OCI-LY1 (cell line): Measurements from ENCODE around the gene NDFIP1.

Experiments
- CTCF ChIP-seq: fragments of 200-600 bp; sonication (generic), shearing (Covaris generic); IDR thresholded peaks from 2 replicates; pipeline ENCODE4 v1.5.1; 2017; ENCODE audit warnings: mild to moderate bottlenecking, antibody characterized with exemption, low read length, moderate library complexity, mixed read lengths
- EZH2 ChIP-seq: fragments of 200-600 bp; sonication (generic), shearing (Covaris generic); IDR thresholded peaks from 2 replicates; pipeline ENCODE4 v1.8.0; 2017; ENCODE audit warnings: borderline replicate concordance, mixed run types, mild to moderate bottlenecking, antibody characterized with exemption, low read length, moderate library complexity, mixed read lengths

DNA sequence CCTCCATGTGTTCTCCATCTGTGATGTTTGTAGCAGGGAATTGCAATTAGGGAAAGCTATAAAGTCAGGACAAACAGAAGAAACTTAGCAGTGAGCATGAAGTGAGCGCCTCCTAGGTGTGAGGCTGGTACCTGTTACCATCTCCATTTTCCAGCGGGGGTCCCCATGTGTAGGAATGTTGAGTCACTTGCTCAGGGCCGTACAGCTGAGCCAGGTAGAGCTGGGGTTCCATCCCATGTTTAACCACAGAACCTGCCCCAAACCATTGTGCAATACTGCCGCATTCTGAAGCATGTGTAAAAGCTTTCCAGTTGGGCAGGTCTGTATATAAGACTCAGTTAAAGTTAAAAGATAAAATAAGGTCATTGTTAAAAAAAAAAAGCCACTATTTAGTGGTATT is 62.7 kb downstream of the NDFIP1 start:
- peak; percentile 8; the same call in 1 of the 2 replicates for TF ChIP-seq CTCF
- TF ChIP-seq EZH2, result no peak
